ENCODE measurements around the gene DNAJC9. TPM values are rescaled to one million over a fixed set of nuclear protein-coding genes. Genes with fewer than 3 reads are reported as not detected.
A peak's percentile ranks its signal among the peaks of the same experiment; 100 is the strongest.

Gene DNAJC9
- total and polyA plus RNA-seq, 7 experiments from 2014 or later = 14.5 to 47.7 (median 27.2) TPM

GRCh38 chr10:73244866-73245477 lies 2.1 kb downstream of the DNAJC9 start:
- DNase-seq = no peak
- H3K27me3 ChIP-seq (ENCODE audit: control insufficient read depth in 2 of 2, insufficient read depth in 2 of 2, low read length in 2 of 2) = no peaks in the 10 kb centered on the region
- Mint-ChIP-seq H3K4me3 (peak overlapping the region in 7 of 10 donors; percentile 10 to 100 (median 19)), H3K36me3 (peaks cover 4 to 26% (median 11%) of the 10 kb centered on the region in 5 donors), H3K4me1 (peaks cover 19 to 57% (median 45%) of the 10 kb centered on the region in 7 donors), H3K9me3 (no peaks in the 10 kb centered on the region), H3K27me3 (no peaks in the 10 kb centered on the region), H3K27ac (peak overlapping the region in 8 of 9 donors; percentile 39 to 94 (median 66))
- ChIA-PET POLR2A (interaction anchor here (0.6 to 2.6 kb wide), 5 partner anchors 9 to 971 kb away, joined by 3 to 13 read pairs (median 4); partner anchors contain the start of genes CFAP70 and DDIT4), CTCF (no interaction called here)
- H3K9me3 ChIP-seq (ENCODE audit: control insufficient read depth in 2 of 3, low read length in 3 of 3) = no peaks in the 10 kb centered on the region
- peak overlapping the region; percentile 86 for H3K27ac ChIP-seq (ENCODE audit: low read depth, low read length)
- intact Hi-C loops (cut with micrococcal nuclease) = loop anchor here (1.0 to 10.0 kb wide), 4 partner anchors 7 to 930 kb away; partner anchors contain the start of genes MCU (in 1 of the 2), MRPS16 (in 1 of the 2) and SEC24C (in 1 of the 2)
- H3K4me3 ChIP-seq (ENCODE audit: low read length) = no peak overlapping the region
- H3K4me1 ChIP-seq (ENCODE audit: control insufficient read depth in 2 of 2, insufficient read depth in 2 of 2, low read length in 2 of 2) = peaks cover 17 to 25% of the 10 kb centered on the region in 2 donors
- H3K36me3 ChIP-seq (ENCODE audit: control insufficient read depth in 2 of 3, insufficient read depth in 3 of 3, low read length in 3 of 3) = peaks cover 8 to 33% (median 9%) of the 10 kb centered on the region in 3 experiments
- ATAC-seq = no peak

DNA sequence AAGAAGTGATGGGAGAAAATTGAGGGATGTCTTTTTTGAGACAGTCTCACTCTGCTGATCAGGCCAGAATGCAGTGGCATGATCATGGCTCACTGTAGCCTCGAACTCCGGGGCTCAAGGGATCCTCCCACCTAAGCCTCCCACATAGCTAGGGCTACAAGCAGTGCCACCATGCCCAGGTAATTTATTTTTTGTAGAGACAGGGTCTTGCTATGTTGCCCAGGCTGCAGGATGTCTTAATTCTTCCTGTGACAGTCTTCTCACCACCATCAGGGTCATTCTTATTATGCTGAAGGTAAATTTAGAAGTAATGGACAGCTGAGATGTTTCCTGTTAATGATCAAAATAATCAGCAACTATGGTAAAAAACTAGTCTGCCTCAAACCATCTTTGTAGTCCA lies 7.1 kb downstream of the DNAJC9 start:
- Mint-ChIP-seq H3K27me3 (no peaks in the 10 kb centered on the region), H3K4me3 (no peak overlapping the region), H3K36me3 (peaks cover 4 to 18% (median 9%) of the 10 kb centered on the region in 5 donors), H3K27ac (no peak overlapping the region), H3K9me3 (no peaks in the 10 kb centered on the region), H3K4me1 (peaks cover 4 to 29% (median 10%) of the 10 kb centered on the region in 7 donors)
- DNase-seq (no peak), ATAC-seq (no peak)
- Histone ChIP-seq H3K36me3 (ENCODE audit: control insufficient read depth in 2 of 3, insufficient read depth in 3 of 3, low read length in 3 of 3) (peaks cover 10 to 61% (median 12%) of the 10 kb centered on the region in 3 experiments), H3K4me1 (ENCODE audit: control insufficient read depth in 2 of 2, insufficient read depth in 2 of 2, low read length in 2 of 2) (peaks cover 0 to 4% of the 10 kb centered on the region in 2 donors), H3K9me3 (ENCODE audit: control insufficient read depth in 2 of 3, low read length in 3 of 3) (no peaks in the 10 kb centered on the region), H3K27me3 (ENCODE audit: control insufficient read depth in 2 of 2, insufficient read depth in 2 of 2, low read length in 2 of 2) (no peaks in the 10 kb centered on the region), H3K4me3 (ENCODE audit: low read length) (no peak overlapping the region), H3K27ac (ENCODE audit: low read depth, low read length) (no peak overlapping the region)
- ChIA-PET POLR2A (no interaction called here), CTCF (interaction anchor here (0.6 kb wide), 1 partner anchor 33 kb away, joined by 3 read pairs; no protein-coding TSS in a partner anchor)
- intact Hi-C loops (cut with micrococcal nuclease) = loop anchor here in 1 of 2 donors (10.0 kb wide), 1 partner anchor 935 kb away; no protein-coding TSS in a partner anchor

- H3K27ac Mint-ChIP-seq = no peak overlapping the region
- no peaks in the 10 kb centered on the region for H3K27me3 Mint-ChIP-seq
- POLR2A ChIA-PET = no interaction called here
- no peaks in the 10 kb centered on the region for H3K9me3 Mint-ChIP-seq
- Histone ChIP-seq H3K36me3 (ENCODE audit: control insufficient read depth in 2 of 3, insufficient read depth in 3 of 3, low read length in 3 of 3) (peaks cover 12 to 63% (median 13%) of the 10 kb centered on the region in 3 experiments), H3K4me1 (ENCODE audit: control insufficient read depth in 2 of 2, insufficient read depth in 2 of 2, low read length in 2 of 2) (no peaks in the 10 kb centered on the region), H3K27ac (ENCODE audit: low read depth, low read length) (no peak overlapping the region), H3K9me3 (ENCODE audit: control insufficient read depth in 2 of 3, low read length in 3 of 3) (no peaks in the 10 kb centered on the region), H3K4me3 (ENCODE audit: low read length) (no peak overlapping the region), H3K27me3 (ENCODE audit: control insufficient read depth in 2 of 2, insufficient read depth in 2 of 2, low read length in 2 of 2) (no peaks in the 10 kb centered on the region)
- peaks cover 0 to 13% (median 4%) of the 10 kb centered on the region in 5 donors for H3K36me3 Mint-ChIP-seq
- intact Hi-C loops (cut with micrococcal nuclease) = no loop called here
- H3K4me3 Mint-ChIP-seq = no peak overlapping the region
- CTCF ChIA-PET = interaction anchor here (0.6 kb wide), 2 partner anchors 11 to 131 kb away, joined by 4 to 5 read pairs; no protein-coding TSS in a partner anchor
- no peak for ATAC-seq
- peaks cover 0 to 20% (median 2%) of the 10 kb centered on the region in 7 donors for H3K4me1 Mint-ChIP-seq
- no peak for DNase-seq
These were observed 8.0 kb downstream of the DNAJC9 start for GRCh38 chr10:73238990-73239566.

- H3K27ac Mint-ChIP-seq = peak overlapping the region in 1 of 9 donors; percentile 17
- peaks cover 0 to 6% (median 4%) of the 10 kb centered on the region in 5 donors for H3K36me3 Mint-ChIP-seq
- Histone ChIP-seq H3K36me3 (ENCODE audit: control insufficient read depth in 2 of 3, insufficient read depth in 3 of 3, low read length in 3 of 3) (peaks cover 4 to 36% (median 7%) of the 10 kb centered on the region in 3 experiments), H3K27ac (ENCODE audit: low read depth, low read length) (no peak overlapping the region), H3K9me3 (ENCODE audit: control insufficient read depth in 2 of 3, low read length in 3 of 3) (no peaks in the 10 kb centered on the region), H3K27me3 (ENCODE audit: control insufficient read depth in 2 of 2, insufficient read depth in 2 of 2, low read length in 2 of 2) (no peaks in the 10 kb centered on the region), H3K4me3 (ENCODE audit: low read length) (no peak overlapping the region), H3K4me1 (ENCODE audit: control insufficient read depth in 2 of 2, insufficient read depth in 2 of 2, low read length in 2 of 2) (no peaks in the 10 kb centered on the region)
- H3K4me3 Mint-ChIP-seq = no peak overlapping the region
- intact Hi-C loops (cut with micrococcal nuclease) = no loop called here
- ATAC-seq = no peak
- CTCF ChIA-PET = interaction anchor here (0.6 kb wide), 1 partner anchor 78 kb away, joined by 5 read pairs; no protein-coding TSS in a partner anchor
- DNase-seq = no peak
- POLR2A ChIA-PET = interaction anchor here (0.9 kb wide), 1 partner anchor 18 kb away, joined by 3 read pairs; the partner anchor contains the start of gene MRPS16
- no peaks in the 10 kb centered on the region for H3K9me3 Mint-ChIP-seq
- H3K4me1 Mint-ChIP-seq = peaks cover 0 to 3% (median 0%) of the 10 kb centered on the region in 7 donors
- H3K27me3 Mint-ChIP-seq = no peaks in the 10 kb centered on the region
These were observed 12.4 kb downstream of the DNAJC9 start for GRCh38 chr10:73234695-73235094.

DNA sequence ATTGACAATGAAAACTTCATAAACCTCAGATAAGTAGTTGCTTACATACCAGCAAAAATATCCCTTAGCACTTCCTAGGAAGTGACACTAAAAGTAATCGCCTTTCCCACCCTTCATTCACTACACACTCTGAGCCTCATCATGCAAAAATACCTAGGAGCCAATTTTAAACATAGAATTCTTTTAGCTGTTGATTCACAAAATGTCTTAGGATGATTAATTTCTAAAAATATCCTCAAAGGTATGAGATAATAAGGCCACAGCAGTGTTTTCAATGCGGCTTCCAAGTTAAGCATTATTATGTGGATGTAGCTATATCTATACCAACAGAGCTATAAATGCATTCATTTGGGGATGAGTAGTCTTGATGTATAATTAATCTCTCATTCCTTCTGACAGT lies 13.2 kb downstream of the DNAJC9 start:
- ATAC-seq (no peak), DNase-seq (no peak)
- Mint-ChIP-seq H3K4me3 (no peak overlapping the region), H3K4me1 (peaks cover 0 to 3% (median 0%) of the 10 kb centered on the region in 7 donors), H3K36me3 (peaks cover 0 to 6% (median 4%) of the 10 kb centered on the region in 5 donors), H3K27ac (peak overlapping the region in 2 of 9 donors; percentile 4 to 25), H3K27me3 (no peaks in the 10 kb centered on the region), H3K9me3 (no peaks in the 10 kb centered on the region)
- CTCF ChIA-PET = no interaction called here
- POLR2A ChIA-PET = interaction anchor here (0.9 kb wide), 1 partner anchor 19 kb away, joined by 3 read pairs; the partner anchor contains the start of gene MRPS16
- Histone ChIP-seq H3K4me3 (ENCODE audit: low read length) (no peak overlapping the region), H3K9me3 (ENCODE audit: control insufficient read depth in 2 of 3, low read length in 3 of 3) (no peaks in the 10 kb centered on the region), H3K27me3 (ENCODE audit: control insufficient read depth in 2 of 2, insufficient read depth in 2 of 2, low read length in 2 of 2) (no peaks in the 10 kb centered on the region), H3K36me3 (ENCODE audit: control insufficient read depth in 2 of 3, insufficient read depth in 3 of 3, low read length in 3 of 3) (peaks cover 0 to 32% (median 7%) of the 10 kb centered on the region in 3 experiments), H3K4me1 (ENCODE audit: control insufficient read depth in 2 of 2, insufficient read depth in 2 of 2, low read length in 2 of 2) (no peaks in the 10 kb centered on the region), H3K27ac (ENCODE audit: low read depth, low read length) (no peak overlapping the region)
- intact Hi-C loops (cut with micrococcal nuclease) = no loop called here

DNA sequence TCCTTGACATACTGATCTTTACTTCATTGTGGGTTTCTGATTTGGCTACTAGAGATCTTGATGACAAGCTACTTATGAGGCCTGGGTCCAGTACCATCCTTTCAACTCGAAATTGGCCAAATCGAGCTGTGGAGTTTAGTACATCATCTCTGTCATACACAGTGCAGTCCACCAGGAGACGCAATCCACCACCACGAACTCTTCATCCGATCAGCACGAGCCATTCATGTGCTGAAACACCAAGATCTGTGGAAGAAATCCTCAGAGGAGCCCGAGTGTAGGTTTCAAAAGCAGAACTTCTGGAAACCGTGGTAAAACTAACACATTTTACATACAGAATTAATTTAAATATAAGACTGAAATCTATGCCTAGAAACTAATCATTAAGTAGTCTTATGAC lies 14.2 kb downstream of the DNAJC9 start:
- Histone ChIP-seq H3K36me3 (ENCODE audit: control insufficient read depth in 2 of 3, insufficient read depth in 3 of 3, low read length in 3 of 3) (peaks cover 0 to 31% (median 7%) of the 10 kb centered on the region in 3 experiments), H3K9me3 (ENCODE audit: control insufficient read depth in 2 of 3, low read length in 3 of 3) (no peaks in the 10 kb centered on the region), H3K27me3 (ENCODE audit: control insufficient read depth in 2 of 2, insufficient read depth in 2 of 2, low read length in 2 of 2) (no peaks in the 10 kb centered on the region), H3K27ac (ENCODE audit: low read depth, low read length) (no peak overlapping the region), H3K4me3 (ENCODE audit: low read length) (no peak overlapping the region), H3K4me1 (ENCODE audit: control insufficient read depth in 2 of 2, insufficient read depth in 2 of 2, low read length in 2 of 2) (no peaks in the 10 kb centered on the region)
- ChIA-PET CTCF (no interaction called here), POLR2A (interaction anchor here (1.1 kb wide), 1 partner anchor 20 kb away, joined by 6 read pairs; the partner anchor contains the start of gene MRPS16)
- Mint-ChIP-seq H3K9me3 (no peaks in the 10 kb centered on the region), H3K4me1 (peaks cover 0 to 3% (median 0%) of the 10 kb centered on the region in 7 donors), H3K36me3 (peaks cover 0 to 6% (median 4%) of the 10 kb centered on the region in 5 donors), H3K27me3 (no peaks in the 10 kb centered on the region), H3K4me3 (no peak overlapping the region), H3K27ac (peak overlapping the region in 3 of 9 donors; percentile 38 to 77 (median 67))
- ATAC-seq (no peak), DNase-seq (no peak)
- intact Hi-C loops (cut with micrococcal nuclease) = no loop called here
